LoVo (cell line): ENCODE data around the gene GRK1.

Experiments
- DNase-seq: peaks from one replicate; pipeline ENCODE4 v3.0.0-alpha.2; 2016; ENCODE audit warnings: low spot score

GRK1 gene

DNA sequence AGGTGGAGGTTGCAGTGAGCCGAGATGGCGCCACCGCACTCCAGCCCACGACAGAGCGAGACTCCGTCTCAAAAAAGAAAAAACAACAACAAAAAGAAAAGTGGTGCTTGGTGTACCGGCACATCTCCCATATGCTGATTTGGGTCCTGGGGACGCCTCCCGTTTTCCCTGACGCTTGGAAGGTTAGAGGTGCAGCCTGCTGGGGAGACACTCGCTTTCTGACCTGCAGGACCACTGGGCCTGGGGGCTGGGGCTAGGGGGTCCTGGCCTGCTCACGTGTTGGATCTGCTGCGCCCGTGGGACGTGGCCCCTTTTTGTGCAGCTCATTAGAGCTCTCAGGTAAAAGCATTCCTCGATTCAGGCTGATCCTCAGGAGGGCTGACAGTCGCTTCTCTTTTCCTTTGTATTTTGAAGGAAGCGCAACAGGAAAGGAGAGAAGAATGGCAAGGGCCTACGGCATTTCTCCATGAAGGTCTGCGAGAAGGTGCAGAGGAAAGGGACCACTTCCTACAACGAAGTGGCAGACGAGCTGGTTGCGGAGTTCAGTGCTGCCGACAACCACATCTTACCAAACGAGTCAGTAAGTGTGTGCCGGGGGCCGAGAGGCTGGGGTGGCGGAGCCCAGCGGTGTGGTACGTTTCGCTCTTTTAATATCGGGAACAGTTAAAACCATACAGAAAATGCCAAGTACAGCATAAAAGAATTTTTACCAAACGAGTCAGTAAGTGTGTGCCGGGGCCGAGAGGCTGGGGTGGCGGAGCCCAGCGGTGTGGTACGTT lies 34.1 kb upstream of the GRK1 start:
- DNase-seq = no peak

DNA sequence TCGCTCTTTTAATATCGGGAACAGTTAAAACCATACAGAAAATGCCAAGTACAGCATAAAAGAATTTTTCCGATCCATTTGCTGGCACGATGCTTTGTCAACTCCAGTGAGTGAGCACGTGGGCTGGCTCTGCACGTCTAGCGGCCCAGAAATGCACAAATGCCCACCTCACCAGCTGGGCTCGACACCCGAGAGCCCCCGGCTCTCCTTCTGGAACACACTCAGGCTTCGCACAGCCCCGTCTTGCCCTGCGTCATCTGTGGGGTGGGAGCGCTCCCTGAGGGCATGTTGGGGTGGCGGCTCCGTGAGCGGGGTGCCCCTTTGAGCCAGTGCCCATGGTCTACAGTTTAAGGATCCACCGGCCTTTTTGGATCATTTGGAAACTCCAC lies 33.5 kb upstream of the GRK1 start:
- DNase-seq = no peak

GRCh38 chr13:113634279-113635047 lies 32.6 kb upstream of the GRK1 start:
- no peak for DNase-seq

DNA sequence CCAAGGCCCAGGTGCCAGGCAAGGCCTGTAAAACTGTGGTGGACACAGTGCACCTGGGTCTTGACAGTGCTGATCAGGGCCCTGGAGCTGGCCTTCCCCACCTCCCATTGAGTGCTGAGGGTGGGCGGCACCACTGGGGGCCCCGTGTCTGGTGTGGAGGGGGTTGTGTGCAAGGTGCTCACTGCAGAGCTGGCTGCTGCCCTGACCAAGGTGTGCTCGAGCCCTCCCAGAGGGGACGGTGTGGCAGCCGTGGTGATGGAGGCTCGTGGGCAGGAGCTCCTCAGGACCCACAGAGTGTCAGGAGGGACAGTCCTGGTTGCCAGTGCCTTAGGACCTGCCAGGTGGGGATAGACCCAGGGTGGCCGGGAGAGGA lies 32.0 kb upstream of the GRK1 start:
- no peak for DNase-seq

DNA sequence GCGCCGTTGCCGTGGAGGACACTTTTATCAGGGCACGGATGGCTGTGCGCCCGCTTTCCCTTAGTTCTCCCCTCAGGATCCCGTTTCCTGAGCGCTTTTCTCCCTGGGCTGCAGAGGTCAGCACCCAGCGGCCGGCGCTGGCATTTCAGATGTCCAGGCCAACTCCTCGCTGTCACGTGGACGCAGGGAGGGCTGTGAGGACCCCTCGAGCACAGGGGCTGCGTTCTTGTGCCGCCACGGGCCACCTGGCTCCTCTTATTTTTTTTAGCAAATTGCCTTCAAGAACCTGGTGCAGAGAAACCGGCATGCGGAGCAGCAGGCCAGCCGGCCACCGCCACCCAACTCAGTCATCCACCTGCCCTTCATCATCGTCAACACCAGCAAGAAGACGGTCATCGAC lies 31.3 kb upstream of the GRK1 start:
- no peak for DNase-seq

- DNase-seq = no peak
Measured at GRCh38 chr13:113636266-113636963, 30.6 kb upstream of the GRK1 start.

GRCh38 chr13:113637262-113638160 lies 29.5 kb upstream of the GRK1 start:
- no peak for DNase-seq

DNA sequence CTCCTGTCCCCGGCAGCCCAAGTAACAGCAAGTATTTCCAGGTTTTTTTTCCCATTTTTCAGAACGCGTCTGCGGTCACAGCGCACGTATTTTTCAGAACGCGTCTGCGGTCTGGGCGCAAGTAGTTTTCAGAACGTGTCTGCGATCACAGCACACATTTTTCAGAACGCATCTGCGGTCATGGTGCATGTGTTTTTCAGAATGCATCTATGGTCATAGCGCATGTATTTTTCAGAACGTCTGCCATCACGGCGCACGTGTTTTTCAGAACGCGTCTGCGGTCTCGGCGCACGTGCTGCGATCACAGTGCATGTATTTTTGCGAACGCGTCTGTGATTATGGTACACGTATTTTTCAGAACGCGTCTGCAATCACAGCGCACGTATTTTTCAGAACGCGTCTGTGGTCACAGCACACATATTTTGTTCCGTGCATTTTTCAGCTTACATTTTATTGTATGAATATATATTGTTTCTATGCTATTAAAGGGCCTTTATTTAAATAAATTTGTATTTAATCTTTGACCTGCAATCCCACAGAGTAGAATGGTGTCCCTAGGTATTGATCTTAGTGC lies 28.8 kb upstream of the GRK1 start:
- no peak for DNase-seq

DNA sequence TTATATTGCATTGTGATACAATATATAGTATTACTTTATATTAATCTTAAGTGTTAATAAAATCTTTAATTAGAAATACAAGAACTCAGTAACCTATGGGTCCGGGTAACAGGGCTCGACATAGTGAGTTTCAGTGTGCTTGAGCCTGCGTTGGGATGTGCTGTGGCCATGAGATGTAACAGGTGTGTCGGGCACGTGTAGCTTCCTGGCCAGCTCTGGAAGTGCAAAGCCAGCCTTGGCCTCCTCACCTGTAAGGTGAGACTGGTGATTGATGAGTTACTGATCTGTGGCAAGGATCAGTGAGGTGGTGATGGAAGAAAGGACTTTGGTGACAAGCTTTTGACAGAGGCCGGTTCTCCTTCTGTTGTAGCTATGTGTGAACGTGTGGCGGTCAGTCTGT lies 28.2 kb upstream of the GRK1 start:
- no peak for DNase-seq

GRCh38 chr13:113639616-113640262 lies 27.3 kb upstream of the GRK1 start:
- DNase-seq = no peak

GRCh38 chr13:113641426-113641825 lies 25.6 kb upstream of the GRK1 start:
- DNase-seq = no peak

DNA sequence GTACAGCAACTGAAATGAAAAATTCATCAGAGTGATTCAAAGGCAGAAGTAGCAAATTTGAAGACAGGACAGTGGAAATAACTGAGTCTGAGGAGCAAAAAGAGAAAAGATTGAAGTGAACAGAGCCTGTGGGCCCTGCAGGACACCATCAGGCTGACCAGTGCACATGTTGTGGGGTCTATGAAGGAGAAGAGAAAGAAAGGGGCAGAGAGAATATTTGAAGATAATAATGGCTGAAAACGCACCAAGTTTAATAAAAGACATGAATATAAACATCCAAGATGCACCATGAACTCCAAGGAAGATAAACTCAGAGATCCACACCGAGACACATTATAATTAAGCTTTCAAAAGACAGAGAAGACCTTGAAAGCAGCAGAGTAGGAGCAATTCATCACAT lies 24.5 kb upstream of the GRK1 start:
- no peak for DNase-seq

- DNase-seq = no peak
Measured at GRCh38 chr13:113643593-113643992, 23.4 kb upstream of the GRK1 start.

DNA sequence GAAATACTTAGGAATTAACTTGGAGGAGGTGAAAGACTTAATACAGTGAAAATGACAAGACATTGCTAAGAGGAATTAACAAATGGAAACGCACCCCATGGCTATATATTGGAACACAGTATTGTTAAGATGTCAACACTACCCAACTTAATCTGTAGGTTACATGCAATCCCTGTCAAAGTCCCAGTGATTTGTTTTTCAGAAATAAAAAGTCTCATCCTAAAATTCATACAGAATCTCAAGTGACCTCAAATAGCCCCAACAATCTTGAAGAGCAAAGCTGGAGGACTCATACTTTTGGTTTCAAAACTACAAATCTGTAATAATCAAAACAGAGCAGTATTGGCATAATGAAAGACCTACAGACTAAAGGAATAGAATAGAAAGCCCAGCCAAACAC lies 22.2 kb upstream of the GRK1 start:
- no peak for DNase-seq

- DNase-seq = no peak
Measured at GRCh38 chr13:113645329-113645728, 21.7 kb upstream of the GRK1 start.

DNA sequence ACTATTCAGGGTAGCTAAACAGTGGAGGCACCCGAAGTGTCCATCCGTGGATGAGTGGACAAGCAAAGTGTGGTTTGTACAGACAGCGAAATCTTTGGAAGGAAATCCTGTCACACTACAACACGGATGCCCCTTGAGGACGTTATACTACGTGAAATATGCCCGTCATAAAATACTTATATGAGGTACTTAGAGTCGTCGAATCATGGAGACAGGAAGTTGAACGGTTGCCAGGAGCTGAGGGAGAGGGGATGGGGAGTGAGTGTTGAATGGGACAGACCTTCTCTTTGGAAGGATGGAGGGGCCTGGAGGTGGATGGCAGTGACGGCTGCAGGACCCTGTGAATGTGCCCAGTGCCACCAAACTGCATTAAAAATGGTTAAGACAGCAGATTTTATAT lies 20.6 kb upstream of the GRK1 start:
- DNase-seq = no peak

GRCh38 chr13:113646921-113647340 lies 20.1 kb upstream of the GRK1 start:
- no peak for DNase-seq

- DNase-seq = peak; percentile 65
Measured at GRCh38 chr13:113647351-113648215, 19.4 kb upstream of the GRK1 start.

GRCh38 chr13:113648216-113648610 lies 18.8 kb upstream of the GRK1 start:
- DNase-seq = no peak

GRCh38 chr13:113649212-113649611 lies 17.8 kb upstream of the GRK1 start:
- no peak for DNase-seq
